ENCODE data around the gene ZNF77. TPM values are rescaled to one million over a fixed set of nuclear protein-coding genes. Genes with fewer than 3 reads are reported as not detected.
A peak's percentile ranks its signal among the peaks of the same experiment; 100 is the strongest.

Gene ZNF77
- polyA plus RNA-seq, 1 donor from 2014 or later, result 13.0 TPM

- Histone ChIP-seq H3F3A (ENCODE audit: insufficient read depth, low read length, poor library complexity, severe bottlenecking) (no peaks in the 10 kb centered on the region), H3K27me3 (ENCODE audit: insufficient read depth, low read depth, low read length) (peaks cover 28% of the 10 kb centered on the region), H3K27ac (ENCODE audit: low read length) (no peak overlapping the region), H3K9ac (ENCODE audit: low read length) (peak overlapping the region; percentile 49), H3K9me3 (ENCODE audit: low read length) (no peaks in the 10 kb centered on the region), H2AFZ (ENCODE audit: low read depth, low read length) (no peak overlapping the region), H3K79me2 (replicated peaks; ENCODE audit: insufficient read depth, low read length) (no peaks in the 10 kb centered on the region), H3K4me2 (ENCODE audit: low read length) (no peak overlapping the region), H4K20me1 (ENCODE audit: insufficient read depth) (no peaks in the 10 kb centered on the region), H3K36me3 (ENCODE audit: insufficient read depth, low read length) (no peaks in the 10 kb centered on the region), H3K4me3 (ENCODE audit: low read length) (peak overlapping the region; percentile 58), H3K9me2 (ENCODE audit: insufficient read depth, low read length) (no peaks in the 10 kb centered on the region)
- TF ChIP-seq POLR2AphosphoS5 (IDR thresholded peaks at IDR 0.05), result no peak
- no peak for TF ChIP-seq SMC3 (conservative IDR thresholded peaks at IDR 0.05; ENCODE audit: poor library complexity)
- no peak for TF ChIP-seq EP300 (conservative IDR thresholded peaks at IDR 0.05; ENCODE audit: poor library complexity, severe bottlenecking)
- TF ChIP-seq CTCF (IDR thresholded peaks at IDR 0.05; ENCODE audit: poor library complexity, severe bottlenecking), result no peak
- no peak for TF ChIP-seq RAD21 (conservative IDR thresholded peaks at IDR 0.05)
- no peak for TF ChIP-seq EZH2 (IDR thresholded peaks at IDR 0.05; ENCODE audit: borderline replicate concordance, insufficient read depth, low read length, poor library complexity, severe bottlenecking)
- TF ChIP-seq TAF1 (IDR thresholded peaks at IDR 0.05; ENCODE audit: low read depth), result no peak
- TF ChIP-seq REST (IDR thresholded peaks at IDR 0.05; ENCODE audit: borderline replicate concordance), result no peak
- TF ChIP-seq MXI1 (conservative IDR thresholded peaks at IDR 0.05; ENCODE audit: poor library complexity, severe bottlenecking), result no peak
These were observed 43.0 kb upstream of the ZNF77 start for GRCh38 chr19:2987797-2988196.

GRCh38 chr19:2986951-2987524 lies 42.3 kb upstream of the ZNF77 start:
- Histone ChIP-seq H3K9me2 (ENCODE audit: insufficient read depth, low read length) (no peaks in the 10 kb centered on the region), H3K79me2 (replicated peaks; ENCODE audit: insufficient read depth, low read length) (no peaks in the 10 kb centered on the region), H3F3A (ENCODE audit: insufficient read depth, low read length, poor library complexity, severe bottlenecking) (no peaks in the 10 kb centered on the region), H2AFZ (ENCODE audit: low read depth, low read length) (peak overlapping the region; percentile 12), H3K27me3 (ENCODE audit: insufficient read depth, low read depth, low read length) (peaks cover 34% of the 10 kb centered on the region), H3K36me3 (ENCODE audit: insufficient read depth, low read length) (no peaks in the 10 kb centered on the region), H3K4me2 (ENCODE audit: low read length) (peak overlapping the region; percentile 23), H3K9me3 (ENCODE audit: low read length) (no peaks in the 10 kb centered on the region), H3K4me3 (ENCODE audit: low read length) (peak overlapping the region; percentile 58), H3K27ac (ENCODE audit: low read length) (no peak overlapping the region), H3K9ac (ENCODE audit: low read length) (peak overlapping the region; percentile 49), H4K20me1 (ENCODE audit: insufficient read depth) (no peaks in the 10 kb centered on the region)
- TF ChIP-seq EP300 (conservative IDR thresholded peaks at IDR 0.05; ENCODE audit: poor library complexity, severe bottlenecking), result peak; percentile 59
- TF ChIP-seq MXI1 (conservative IDR thresholded peaks at IDR 0.05; ENCODE audit: poor library complexity, severe bottlenecking), result no peak
- no peak for TF ChIP-seq REST (IDR thresholded peaks at IDR 0.05; ENCODE audit: borderline replicate concordance)
- TF ChIP-seq SMC3 (conservative IDR thresholded peaks at IDR 0.05; ENCODE audit: poor library complexity), result no peak
- TF ChIP-seq EZH2 (IDR thresholded peaks at IDR 0.05; ENCODE audit: borderline replicate concordance, insufficient read depth, low read length, poor library complexity, severe bottlenecking), result no peak
- no peak for TF ChIP-seq RAD21 (conservative IDR thresholded peaks at IDR 0.05)
